ENCODE measurements around the gene ANTXR1. TPM values are rescaled to one million over a fixed set of nuclear protein-coding genes. Genes with fewer than 3 reads are reported as not detected.

Gene ANTXR1
- total RNA-seq, 1 donor from 2014 or later = 7.8 TPM

- no peak for DNase-seq (ENCODE audit: low read depth)
- no peak for TF ChIP-seq CTCF (conservative IDR thresholded peaks at IDR 0.05; ENCODE audit: low read depth, low read length)
- no peak overlapping the region for H3K4me3 ChIP-seq (ENCODE audit: low read depth, low read length)
These were observed 163.1 kb downstream of the ANTXR1 start for GRCh38 chr2:69175790-69176715.

GRCh38 chr2:69177063-69177771 is 164.2 kb downstream of the ANTXR1 start:
- no peak overlapping the region for H3K4me3 ChIP-seq (ENCODE audit: low read depth, low read length)
- no peak for TF ChIP-seq CTCF (conservative IDR thresholded peaks at IDR 0.05; ENCODE audit: low read depth, low read length)
- no peak for DNase-seq (ENCODE audit: low read depth)

GRCh38 chr2:69177785-69178636 is 165.0 kb downstream of the ANTXR1 start:
- TF ChIP-seq CTCF (conservative IDR thresholded peaks at IDR 0.05; ENCODE audit: low read depth, low read length) = no peak
- H3K4me3 ChIP-seq (ENCODE audit: low read depth, low read length) = no peak overlapping the region
- DNase-seq (ENCODE audit: low read depth) = no peak

- no peak overlapping the region for H3K4me3 ChIP-seq (ENCODE audit: low read depth, low read length)
- TF ChIP-seq CTCF (conservative IDR thresholded peaks at IDR 0.05; ENCODE audit: low read depth, low read length) = no peak
- DNase-seq (ENCODE audit: low read depth) = no peak
These were observed 165.8 kb downstream of the ANTXR1 start for GRCh38 chr2:69178756-69179155.

- TF ChIP-seq CTCF (conservative IDR thresholded peaks at IDR 0.05; ENCODE audit: low read depth, low read length) = no peak
- no peak for DNase-seq (ENCODE audit: low read depth)
- no peak overlapping the region for H3K4me3 ChIP-seq (ENCODE audit: low read depth, low read length)
These were observed 167.2 kb downstream of the ANTXR1 start for GRCh38 chr2:69180227-69180626.

GRCh38 chr2:69180974-69181373 is 168.0 kb downstream of the ANTXR1 start:
- no peak overlapping the region for H3K4me3 ChIP-seq (ENCODE audit: low read depth, low read length)
- DNase-seq (ENCODE audit: low read depth) = no peak
- no peak for TF ChIP-seq CTCF (conservative IDR thresholded peaks at IDR 0.05; ENCODE audit: low read depth, low read length)

Data from epithelial cell of proximal tubule (primary cell).